NCI-H2196 (cell line): ENCODE data around the gene S100A14.

ENCODE experiments used
- DNase-seq: peaks from one replicate; lab custom pipeline; 2025; ENCODE audit not compliant: unreplicated experiment; lab: John Stamatoyannopoulos, UW

The S100A14 gene

DNA sequence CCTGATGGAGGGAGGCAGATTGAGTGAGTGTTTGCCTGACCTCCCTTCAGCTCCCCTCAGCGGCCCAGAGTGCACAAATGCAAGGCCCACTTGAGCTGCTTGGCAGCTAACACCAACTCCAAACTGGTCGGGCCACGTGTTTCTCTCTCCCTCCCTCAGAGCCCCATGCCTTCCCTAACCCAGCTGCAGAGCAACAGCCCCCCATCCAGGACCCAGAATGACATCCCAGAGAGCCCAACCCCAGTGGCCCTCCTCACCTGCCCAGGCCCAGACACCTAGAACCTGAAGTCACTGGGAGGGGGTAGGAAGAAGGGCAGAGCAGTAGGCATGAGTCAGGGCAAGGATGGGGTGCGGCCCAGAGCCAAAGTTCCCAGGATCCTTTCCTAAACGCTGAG, 789 bp upstream of the S100A14 start:
- no peak for DNase-seq

DNA sequence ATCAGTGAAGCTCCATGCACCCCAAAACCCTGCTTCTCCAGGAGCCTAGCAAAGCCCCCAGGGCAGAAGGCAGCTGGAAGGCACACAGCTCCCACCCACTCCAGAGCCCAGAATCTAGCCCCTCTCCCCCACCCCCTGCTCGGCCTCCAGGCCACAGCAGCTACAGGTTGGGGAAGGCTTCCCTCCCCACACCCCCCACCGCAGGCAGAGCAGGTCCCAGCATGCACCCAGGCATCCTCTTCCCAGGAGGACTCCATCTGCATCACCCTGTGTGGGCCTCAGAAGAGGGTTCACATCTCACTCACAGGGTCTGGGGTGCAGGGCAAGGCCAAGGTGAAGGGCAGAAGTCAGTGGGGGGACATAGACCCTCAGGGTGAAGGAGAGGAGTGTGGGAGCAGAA, 719 bp downstream of the S100A14 start:
- DNase-seq: no peak

DNA sequence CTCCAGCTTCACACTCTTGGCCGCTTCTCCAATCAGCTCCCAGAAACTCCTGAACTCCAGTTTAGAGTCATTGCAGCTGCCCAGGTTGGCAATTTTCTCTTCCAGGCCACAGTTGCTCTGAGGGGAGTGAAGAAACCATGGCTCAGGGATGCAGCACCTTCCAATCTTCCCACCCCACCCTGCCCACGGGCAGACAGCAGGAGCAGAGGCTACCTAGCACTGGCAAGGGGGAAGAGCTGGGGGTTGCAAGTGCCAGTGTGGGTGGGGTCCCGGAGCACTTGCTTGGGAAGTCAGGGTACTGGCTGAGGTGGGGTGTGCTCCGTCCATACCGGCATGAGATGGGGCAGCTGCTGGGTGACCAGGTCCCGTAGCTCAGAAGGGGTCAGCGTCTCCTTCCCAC, 1.2 kb downstream of the S100A14 start:
- no peak for DNase-seq

DNA sequence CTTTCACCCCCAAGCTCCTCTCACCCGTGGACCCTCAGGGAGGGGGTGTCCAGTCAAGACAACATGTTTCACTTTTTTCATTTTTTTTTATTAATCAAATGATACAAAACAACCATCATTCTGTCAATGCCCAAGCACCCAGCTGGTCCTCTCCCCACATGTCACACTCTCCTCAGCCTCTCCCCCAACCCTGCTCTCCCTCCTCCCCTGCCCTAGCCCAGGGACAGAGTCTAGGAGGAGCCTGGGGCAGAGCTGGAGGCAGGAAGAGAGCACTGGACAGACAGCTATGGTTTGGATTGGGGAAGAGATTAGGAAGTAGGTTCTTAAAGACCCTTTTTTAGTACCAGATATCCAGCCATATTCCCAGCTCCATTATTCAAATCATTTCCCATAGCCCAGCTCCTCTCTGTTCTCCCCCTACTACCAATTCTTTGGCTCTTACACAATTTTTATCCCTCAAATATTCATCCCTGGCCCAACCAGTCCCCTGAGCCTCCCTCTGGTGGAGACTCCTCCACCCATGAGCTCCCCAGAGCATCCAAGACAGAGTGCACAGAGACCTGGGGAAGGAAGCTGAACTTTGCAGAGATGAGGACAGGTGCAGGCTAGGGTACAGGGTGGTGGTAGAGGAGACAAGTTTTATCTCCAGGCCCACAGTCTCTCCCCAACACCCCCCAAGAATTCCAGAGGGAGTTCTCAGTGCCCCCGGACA, 1.8 kb downstream of the S100A14 start:
- no peak for DNase-seq

DNA sequence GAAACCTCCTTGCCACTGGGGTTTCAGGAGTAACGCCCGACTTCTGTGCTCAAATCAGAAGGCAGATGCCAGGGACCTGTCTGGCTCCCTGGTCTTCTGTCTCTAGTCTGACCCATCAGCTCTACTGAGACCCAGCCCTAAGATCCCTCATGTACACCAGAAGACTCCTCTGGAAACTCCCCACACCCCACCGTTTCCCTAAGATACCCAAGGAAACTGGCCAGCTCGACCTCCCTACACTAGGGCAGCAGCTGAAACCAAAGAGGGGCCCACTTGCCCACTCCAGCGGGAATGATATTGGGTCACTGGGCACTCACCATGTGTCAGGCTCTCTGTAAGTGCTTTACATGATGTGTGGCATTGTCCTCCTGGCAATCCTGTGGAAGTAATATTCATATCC, 2.7 kb downstream of the S100A14 start:
- no peak for DNase-seq

DNA sequence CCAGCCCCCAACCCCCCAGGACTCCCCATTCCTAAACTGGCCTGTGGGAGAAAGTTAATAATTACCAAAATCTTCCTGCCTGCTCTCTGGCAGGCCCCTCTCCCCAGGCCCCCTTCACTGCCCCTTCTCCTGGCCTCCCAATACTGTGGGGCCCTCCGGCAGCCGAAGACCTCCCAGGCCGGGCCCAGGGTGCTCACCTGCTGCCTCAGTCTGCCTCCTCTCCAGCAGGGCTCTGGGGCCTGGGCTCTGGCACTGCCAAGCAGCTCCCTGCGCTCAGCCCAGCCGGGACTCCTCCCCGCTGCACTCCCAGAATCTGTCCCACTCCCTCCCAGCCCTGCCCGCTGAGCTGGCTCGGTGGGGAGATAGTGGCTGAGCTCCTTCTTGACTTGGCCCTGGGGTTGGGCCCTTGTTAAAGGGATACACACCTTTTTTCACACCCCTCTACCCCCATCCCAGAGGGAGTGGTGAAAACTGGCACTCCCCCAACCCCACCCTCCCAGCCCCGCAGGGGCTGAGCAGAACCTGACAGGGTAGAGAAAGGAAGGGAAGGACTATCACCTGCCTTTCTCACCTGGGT, 3.3 kb downstream of the S100A14 start, which contains the start of gene S100A16:
S100A16 (minus strand) TSS at position 383 of the 577 bp plus-strand sequence. CDS start 4,986 bp downstream, outside the sequence.
- DNase-seq: no peak

DNA sequence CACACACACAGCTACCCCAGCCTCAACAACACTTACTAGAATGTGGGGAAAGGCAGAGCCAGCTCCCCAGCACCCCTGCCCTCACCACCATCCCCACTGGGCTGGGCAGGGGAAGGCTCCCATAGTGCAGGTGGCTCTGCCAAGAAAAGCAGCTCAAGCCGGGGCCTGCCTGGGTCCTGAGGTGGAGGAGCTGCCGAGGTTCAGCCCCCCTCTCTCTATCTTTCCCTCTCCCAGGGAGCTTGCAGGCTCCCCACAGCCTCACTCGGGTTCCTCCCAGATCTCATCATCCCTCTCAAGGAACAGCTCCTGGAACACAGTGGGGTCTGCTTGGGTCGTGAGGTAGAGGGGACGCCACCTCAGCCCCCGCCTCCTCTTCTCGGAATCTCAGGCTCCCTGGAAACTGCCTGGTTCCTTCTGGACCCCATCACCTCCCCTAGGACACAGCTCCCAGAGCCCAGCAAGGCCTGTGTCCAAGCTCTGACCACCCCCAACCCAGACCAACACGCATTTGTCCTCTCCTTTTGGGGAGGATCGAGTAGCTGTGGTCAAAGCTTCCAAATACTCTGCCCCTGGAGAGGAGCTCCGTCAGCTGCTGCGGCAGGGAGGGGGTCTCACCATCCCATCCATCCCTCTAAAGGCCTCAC, 3.9 kb downstream of the S100A14 start:
- DNase-seq: no peak

DNA sequence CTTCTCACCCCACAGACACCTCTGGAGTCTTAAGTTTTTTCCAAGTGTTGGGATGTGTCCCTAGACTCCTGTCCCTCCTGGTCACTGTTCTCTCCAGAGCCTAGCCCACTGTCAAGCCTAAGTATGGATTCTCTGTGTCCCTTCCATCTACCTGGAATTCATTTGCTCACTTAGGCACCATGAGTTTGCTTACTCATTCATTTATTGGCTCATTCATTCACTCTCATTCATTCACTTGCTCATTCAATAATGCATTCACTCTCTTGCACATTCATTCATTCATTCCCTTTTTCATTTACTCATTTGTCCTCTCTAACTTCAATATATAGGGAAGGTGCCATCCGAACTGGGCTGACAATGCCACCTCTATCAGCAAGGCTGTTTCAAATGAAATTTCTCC, 4.8 kb downstream of the S100A14 start:
- no peak for DNase-seq

DNA sequence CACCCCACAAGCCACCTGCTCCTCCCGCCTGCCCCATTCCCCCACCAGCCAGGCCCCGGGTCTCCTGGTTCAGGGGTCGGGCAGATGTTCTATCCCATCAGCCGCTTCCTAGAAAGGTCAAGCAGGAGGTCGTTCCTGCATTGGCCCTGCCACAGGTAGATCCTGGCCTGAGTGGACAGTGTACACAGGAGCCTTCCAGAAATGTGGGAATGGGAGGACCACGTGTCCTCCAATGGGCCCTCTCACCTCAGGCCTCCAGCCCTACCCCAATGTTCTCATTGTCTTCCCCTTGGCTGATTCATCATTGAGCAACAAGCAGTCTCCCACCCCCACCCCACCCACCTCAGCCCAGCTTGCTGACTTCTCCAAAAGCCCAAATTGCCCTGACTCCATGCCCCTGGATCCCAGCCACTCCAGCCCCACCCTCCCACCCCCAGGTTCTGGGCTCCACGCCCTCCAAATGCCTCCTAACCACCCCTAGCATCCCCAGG, 5.3 kb downstream of the S100A14 start:
- DNase-seq: no peak

DNA sequence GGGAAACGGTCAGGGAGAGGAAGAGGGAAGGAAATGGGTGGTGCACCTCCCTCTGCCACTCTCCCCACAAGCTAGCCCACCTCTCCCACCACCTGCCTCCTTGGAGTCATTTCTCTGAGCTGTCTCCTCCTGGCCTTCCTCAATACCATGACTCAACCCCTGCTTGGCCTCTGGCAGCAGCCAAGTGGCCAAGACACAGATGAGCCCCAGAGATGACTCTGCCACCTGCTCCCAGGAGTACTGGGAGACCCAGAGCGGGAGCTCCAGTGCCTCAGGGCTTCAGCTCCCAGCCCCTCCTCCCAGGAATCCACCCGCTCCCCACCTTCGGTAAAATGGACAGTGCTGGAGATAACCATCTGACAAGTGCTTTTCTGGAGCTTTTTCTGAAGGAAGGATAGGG, 5.8 kb downstream of the S100A14 start:
- no peak for DNase-seq

DNA sequence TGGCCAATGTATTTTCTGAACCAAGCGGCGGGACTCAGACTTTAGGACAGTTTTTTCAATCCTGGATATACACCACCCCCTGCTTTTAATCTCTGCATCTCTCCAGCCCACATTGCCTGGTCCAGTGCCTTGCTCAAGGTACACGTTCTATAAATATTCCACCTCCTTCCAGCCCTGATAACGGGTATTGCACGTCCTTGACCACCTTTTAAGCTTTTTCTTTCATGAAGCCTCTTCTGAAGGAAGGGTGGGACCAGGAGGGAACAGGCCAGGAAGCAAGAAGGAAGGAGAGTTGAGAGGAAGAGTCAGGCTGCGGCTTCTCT, 6.6 kb downstream of the S100A14 start:
- DNase-seq: no peak

DNA sequence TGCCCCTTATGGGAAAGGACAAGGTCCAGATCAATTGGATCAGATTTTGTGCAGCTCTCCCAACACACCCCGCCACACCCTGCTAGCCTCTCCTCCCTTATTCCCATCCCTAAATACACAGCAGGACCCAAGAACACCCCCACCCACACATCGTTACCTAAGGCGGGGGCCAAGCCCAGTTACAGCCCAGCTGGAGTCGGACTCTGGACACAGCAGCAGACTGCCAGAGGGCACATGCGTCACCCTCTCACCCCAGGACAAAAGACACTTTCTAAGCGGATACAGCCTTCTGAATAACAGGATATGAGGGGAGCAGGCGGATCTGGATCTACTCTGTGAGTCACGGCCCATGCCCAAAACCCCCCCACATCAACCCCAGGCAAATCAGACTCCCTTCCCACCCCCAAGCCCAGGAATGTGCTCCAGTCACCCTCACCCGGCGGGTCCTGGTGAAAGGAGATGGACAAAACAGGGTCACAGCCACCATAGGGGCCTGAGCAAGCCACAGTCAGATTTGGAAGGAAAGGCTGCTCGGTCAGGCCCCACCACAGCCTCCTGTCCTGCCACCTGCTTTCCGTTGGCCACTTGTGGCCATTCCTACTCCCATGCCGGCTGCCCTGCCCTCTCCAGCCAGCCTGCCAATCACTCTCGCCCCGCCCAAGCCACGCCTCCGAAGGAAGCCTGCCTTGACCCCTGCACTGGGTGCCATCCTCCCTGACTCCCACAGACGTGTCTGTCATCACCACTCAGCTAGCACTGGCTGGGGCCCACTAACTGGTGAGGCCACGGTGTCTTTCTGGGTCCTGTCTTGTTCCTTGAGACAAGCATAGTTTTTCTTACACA, 7.2 kb downstream of the S100A14 start:
- no peak for DNase-seq

DNA sequence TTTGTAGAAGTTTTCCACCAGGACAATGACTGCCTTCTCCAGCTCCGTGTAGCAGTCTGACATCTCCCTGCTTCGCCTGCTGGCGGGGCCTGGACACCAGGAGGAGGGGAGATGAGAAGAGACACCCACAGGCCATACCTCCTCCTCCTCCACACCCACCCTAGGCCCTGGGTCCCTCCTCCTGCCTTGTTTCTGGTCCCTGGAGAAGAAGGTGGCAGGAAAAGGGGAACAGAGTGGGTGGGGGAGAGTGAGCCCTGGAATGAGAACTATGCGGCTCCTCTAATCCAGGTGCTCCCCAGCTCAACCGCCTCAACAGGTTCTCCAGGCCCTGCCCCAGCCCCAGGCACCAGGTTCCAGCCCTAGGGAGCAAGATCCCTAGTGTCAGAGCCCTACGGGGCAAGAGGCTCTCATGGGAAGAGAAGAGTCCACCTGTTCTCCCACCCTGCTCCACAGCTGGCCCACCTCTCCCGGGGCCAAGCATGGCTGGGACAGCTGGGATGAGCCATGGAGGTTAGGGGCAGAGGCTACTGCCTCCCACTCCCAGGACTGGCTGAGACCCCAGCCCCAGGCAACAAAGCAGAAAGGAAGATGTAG, 7.9 kb downstream of the S100A14 start:
- DNase-seq: no peak

DNA sequence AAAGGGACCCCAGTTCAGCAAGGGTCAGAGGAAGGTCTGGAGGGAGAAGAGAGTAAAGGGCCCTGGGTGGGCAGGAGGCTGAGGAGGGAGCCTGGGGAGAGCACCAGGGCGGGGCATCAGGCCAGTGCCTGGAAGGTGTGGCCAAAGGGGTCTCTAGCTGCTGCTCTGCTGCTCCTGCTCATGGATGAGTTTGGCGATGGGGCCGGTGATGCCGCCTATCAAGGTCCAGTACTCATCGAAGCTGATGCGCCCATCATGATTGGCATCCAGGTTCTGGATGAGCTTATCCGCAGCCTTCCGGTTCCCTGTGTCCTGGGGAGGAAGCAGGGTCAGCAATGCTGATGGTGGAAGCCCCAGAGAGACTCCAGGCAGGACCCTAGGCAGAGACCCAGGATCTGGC, 8.7 kb downstream of the S100A14 start:
- DNase-seq: no peak

DNA sequence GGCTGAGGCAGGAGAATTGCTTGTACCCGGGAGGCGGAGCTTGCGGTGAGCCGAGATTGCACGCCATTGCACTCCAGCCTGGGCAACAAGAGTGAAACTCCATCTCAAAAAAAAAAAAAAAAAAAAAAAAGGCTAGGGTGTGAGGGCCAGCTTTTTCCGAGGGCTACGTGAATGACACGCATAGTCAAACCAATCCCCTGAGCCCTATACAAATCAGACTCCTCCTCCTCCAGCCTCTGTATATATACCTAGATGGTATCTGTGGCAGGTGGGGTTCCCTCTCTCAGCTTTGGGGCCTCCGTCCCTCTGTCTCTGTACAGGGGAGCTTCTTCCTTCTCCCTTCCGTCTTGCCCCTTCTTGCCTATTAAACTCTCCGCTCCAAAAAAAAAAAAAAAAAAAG, 9.9 kb downstream of the S100A14 start:
- no peak for DNase-seq

DNA sequence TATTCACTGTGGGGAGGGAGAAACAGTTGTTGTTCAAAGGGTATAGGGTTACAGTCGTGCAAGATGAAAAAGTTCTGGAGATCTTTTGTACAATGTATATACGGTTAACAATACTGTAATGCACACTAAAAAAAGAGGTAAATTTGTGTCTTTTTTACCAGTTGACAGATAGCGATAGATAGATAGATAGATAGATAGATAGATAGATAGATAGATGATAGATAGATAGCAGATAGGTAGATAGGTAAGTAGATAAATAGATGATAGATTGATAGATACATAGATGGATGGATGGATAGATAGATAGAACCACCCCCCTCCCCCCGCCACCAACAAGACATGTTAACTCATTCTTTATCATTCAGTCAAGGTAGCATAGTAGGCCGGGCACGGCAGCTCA, 13.4 kb downstream of the S100A14 start:
- no peak for DNase-seq

DNA sequence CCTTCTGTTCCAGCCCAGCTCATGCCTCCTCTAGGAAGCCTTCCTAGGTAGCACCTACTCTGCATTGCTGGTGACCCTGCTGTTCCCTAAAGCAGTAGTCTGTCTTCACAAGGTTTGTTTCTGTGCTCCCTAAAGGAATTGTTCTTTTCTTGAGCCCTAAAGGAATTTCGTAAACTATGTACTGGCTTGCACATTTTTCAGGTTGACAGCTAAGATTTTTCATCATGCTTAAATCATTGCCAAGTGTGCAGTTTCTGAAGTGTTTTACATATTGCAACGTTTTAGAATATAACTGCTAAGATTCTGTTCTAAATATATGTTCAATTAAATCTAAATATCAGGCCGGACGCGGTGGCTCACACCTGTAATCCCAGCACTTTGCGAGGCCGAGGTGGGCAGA, 16.3 kb downstream of the S100A14 start:
- DNase-seq: no peak

DNA sequence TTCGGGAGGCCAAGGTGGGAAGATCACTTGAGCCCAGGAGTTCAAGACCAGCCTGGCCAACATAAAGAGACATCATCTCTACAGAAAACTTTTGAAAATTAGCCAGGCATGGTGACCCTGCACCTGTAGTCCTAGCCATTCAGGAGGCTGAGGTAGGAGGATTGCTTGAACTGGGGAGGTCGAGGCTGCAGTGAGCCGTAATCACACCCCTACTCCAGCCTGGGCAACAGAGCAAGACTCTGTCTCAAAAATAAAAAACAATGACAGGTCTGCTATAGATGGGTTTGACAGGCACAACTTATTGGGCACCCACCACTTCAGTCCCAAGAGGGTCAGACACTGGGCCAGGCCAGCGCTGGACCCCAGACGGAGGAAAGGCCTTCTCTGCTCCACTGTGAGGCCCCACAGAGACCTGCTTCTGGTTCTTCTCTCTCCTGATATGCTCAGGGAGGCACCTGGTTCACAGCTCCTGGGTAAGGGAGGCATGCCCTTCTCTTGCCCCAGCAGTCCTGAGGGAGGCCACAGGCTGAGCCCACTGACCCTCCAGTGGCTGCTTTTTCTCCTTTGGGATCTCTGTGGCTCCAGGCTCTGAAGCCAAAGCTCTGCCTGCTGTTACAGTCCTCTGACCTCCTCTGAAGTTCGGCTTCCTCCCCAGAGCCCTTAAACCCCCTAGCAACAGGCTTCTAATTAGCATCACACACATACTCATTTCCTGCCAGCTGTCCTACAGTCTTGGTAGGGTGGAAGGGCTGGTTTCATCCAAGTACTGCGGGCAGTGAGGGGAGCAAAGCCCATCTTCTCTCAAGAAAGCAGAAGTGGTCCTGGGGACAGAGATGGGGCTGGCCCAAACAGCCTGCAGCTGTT, 17.6 kb downstream of the S100A14 start:
- no peak for DNase-seq

DNA sequence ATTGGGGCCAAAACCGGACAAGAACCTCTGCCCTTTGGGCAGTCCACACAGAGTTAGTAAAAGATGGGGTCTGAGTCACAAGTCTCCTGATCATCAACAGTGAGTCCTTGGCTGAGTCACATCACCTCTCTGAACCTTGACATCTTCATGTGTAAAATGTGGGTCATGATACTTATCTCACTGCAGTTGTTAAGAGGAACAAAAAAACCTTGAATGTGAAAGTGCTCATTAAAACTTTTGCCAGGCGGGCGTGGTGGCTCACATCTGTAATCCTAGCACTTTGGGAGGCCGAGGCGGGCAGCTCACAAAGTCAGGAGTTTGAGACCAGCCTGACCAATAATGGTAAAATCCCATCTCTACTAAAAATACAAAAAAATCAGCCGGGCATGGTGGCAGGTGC, 18.9 kb downstream of the S100A14 start:
- DNase-seq: no peak

DNA sequence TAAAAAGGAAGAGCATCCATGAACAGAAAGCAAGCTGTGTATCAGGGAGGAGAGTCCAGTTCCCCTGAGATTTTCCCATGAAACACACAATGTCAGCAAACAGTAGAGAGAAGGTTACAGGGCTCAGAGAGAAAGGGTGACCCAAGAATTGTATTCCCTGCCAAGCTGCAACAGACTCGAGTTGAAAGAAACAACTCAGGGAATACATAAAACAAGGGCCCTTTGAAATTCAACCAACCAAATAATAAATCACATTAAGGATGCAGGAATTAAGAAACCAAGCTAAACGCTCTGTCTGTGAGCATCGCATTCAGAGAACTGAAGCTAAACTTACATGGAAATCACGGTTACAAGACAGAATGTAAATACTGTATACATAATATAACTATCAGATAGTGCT, 23.4 kb downstream of the S100A14 start:
- DNase-seq: no peak
